ENCODE data around the gene CXorf65.

Gene CXorf65

GRCh38 chrX:71067089-71067488, 39.5 kb downstream of the CXorf65 start:
- no peak for DNase-seq (ENCODE audit: low spot score)

GRCh38 chrX:71060127-71060526, 46.4 kb downstream of the CXorf65 start:
- DNase-seq (ENCODE audit: low spot score), result no peak

GRCh38 chrX:71057848-71058530, 48.6 kb downstream of the CXorf65 start:
- no peak for DNase-seq (ENCODE audit: low spot score)

- DNase-seq (ENCODE audit: low spot score), result peak; percentile 21
Observed at GRCh38 chrX:71056867-71057266, 49.7 kb downstream of the CXorf65 start.

Data from GM03348 (cell line).